ENCODE results near the gene ATP1A3.

Gene ATP1A3

GRCh38 chr19:41927497-41928192, 66.4 kb downstream of the ATP1A3 start:
- DNase-seq: no peak

- DNase-seq: no peak
Observed at GRCh38 chr19:41926763-41927496, 67.1 kb downstream of the ATP1A3 start.

- DNase-seq: no peak
Observed at GRCh38 chr19:41926028-41926762, 67.8 kb downstream of the ATP1A3 start.

GRCh38 chr19:41925208-41926003, 68.6 kb downstream of the ATP1A3 start:
- no peak for DNase-seq

DNA sequence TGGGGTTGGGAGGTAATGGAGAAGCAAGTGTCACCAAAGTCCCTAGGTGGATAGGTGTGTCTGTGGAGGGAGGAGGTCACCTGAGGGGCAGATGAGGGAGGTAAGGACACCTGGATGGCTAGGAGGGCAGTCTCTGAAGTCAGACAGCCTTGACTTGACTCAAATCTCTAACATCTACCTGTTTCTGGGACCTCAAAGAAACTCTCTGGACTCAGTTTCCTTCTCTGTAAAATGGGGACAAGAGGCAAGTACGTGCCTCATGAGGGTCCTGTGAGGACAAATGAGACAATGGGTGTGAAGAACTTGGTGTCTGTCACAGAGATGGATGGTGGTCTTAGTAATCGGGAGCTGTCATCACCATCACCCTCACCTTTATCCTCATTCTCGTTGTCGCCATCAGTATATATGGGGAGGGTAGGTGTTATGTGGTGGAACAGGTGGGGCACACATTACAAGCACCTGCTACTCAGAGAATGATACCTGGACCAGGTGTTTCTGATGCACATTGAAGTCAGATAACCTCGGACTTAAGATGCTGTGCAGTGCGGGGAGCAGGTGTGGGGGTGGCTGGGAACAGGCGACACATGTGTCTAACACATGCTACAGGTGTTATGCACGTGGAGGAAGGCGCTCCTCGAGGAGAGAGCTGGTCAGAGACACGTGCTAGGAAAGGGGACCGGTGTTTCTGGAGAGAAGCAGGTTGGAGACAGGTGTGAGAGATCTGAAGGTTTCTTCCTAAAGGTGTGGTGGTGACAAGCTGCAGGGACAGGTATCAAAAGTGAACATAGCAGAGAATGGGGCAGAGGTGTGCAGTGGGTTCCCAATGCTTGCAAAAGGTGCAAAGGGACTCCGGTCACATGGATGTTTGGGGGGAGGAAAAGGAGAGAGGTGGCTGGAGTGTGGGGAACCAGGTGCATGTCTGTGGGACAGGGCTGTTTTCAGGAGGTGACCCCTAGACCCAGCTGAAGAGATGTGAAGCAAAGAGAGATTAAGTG, 69.6 kb downstream of the ATP1A3 start:
- no peak for DNase-seq

DNA sequence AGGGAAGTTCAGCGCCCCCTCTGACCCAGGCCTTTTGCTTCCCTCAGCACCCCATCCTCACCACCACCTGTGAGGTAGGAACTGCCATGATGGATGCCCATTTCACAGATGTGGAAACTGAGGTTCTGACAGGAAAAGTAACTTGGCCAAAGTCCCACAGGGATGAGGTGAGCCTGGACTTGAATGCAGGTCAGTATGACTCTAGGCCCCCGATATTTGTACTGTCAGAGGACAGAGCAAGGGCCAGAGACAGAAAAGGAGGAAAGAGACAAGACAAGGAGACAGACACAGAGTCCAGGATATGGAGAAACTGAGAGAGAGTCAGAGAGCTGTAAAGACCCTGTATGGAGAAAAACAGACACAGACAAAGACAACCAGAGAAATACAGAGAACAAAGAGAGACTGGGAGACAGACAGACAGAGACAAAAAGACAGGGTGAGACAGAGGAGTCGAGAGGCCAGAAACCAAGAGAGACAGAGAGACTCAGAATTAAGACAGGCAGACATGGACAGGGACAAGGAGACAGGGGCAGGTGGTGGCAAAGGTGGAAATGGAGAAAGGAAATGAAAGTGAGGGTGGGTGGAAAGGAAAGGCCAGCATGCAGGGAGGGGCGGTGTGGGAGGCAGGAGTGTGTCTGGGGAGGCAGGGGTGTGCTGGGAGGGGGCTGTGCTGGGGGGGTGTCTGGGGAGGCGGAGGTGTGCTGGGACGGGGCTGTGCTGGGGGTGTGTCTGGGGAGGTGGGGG, 70.8 kb downstream of the ATP1A3 start:
- DNase-seq: no peak

DNA sequence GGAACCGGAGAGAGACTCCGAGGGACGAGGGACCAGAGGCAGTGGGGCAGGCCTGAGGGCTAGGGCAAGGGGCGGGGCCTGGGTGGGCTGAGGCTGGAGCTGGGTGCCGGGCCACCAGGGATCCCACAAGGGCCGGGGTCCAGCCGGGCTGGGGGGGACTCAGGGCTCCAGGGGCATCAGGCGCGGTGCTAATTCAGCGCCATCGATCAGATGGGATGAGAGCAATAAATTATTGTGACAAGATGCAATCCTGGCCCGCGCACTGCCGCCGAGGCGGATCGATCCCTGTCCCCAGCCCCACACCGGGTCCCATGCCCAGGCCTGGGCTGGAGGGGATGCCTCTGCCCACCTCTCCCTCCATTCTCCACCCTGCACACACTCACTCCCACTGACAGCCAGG, 71.4 kb downstream of the ATP1A3 start:
- no peak for DNase-seq

DNA sequence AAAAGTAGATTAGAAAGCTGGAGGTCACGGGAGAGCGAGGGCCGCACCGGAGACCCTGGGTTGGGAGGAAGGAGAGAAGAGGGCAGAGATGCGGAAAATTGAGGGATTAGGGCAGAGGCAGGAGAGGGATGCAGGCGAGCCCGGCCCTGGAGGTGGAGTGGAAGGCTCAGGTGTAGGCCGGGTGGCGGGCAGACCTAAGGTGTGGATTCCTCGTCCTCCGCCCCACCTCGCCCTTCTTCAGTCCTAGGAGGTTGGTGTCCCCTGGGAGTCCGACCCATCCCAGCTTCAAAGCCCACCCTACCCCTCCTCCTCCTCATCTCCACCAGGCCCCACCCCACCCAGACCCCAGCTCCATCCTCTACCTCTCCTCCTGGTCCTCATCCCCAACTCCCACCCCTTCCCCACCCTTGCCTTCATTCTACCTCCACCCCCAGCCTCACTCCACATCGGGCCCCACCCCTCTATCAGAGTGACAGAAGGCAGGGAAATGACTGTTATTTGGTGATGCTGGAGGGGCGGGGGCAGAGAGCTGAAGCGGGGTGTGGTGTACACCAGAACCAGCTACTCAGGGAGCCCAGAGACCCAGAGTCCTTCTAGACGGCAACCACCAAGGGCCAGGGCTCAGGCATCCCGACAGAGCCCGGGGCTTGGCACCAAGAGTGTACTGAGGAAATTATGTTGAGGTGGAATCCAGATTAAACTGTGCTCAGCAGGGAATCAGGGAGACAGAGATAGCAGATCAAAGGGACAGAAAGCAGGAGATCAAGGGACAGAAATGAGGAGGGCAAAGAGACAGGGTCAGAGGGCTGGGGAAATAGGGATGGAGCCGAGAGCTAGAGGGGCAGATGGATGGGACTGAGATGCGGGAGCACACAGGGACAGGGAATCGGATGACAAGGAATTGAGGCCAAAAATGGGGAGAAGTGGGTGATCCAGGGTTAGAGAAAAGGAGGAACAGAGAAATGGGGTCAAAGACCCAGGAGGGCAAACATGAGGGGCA, 72.2 kb downstream of the ATP1A3 start:
- DNase-seq: no peak

GRCh38 chr19:41920882-41921576, 73.0 kb downstream of the ATP1A3 start:
- no peak for DNase-seq

DNA sequence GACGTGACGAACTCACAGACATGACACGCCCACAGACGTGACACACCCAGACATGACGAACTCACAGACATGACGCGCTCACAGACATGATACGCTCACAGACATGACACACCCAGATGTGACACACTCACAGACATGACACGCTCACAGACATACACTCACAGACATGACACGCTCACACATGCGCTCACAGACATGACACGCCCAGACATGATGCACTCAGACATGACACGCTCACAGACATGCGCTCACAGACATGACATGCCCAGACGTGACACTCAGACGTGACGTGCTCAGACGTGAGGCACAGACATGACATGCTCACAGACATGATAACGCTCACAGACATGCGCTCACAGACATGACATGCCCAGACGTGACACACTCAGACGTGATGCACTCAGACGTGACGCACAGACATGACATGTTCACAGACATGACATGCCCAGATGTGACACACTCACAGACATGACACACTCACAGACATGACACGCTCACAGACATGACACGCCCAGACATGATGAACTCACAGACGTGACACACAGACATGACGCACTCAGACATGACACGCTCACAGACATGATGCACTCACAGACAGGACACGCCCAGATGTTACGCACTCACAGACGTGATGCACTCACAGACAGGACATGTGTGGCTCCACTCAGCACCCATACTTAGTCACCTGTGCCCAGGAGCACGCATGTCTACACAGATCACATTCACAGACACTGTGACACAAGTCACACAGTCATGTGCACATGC, 73.9 kb downstream of the ATP1A3 start:
- DNase-seq: no peak

GRCh38 chr19:41918653-41919244, 75.3 kb downstream of the ATP1A3 start:
- DNase-seq: peak; percentile 29

GRCh38 chr19:41918095-41918494, 75.9 kb downstream of the ATP1A3 start:
- no peak for DNase-seq

DNA sequence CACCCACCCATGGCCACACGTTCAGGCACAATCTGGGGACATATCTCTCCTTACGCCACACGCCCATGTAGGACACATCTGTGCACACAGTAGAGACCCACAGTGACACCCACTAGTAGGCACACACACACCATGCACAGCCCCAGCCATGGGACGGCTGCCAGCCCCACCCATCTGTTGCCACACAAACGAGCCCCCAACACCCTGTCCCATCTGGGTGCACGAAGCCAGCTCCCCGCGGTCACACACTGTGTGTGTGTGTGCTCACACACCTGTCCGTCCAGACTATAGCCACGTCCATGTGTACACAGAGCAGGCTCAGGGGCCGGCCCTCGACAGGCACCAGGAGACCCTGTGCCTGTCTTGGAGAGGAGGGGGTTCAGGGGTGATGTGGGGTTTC, 76.4 kb downstream of the ATP1A3 start:
- DNase-seq: no peak
